ENCODE measurements around the gene GET4. TPM values are rescaled to one million over a fixed set of nuclear protein-coding genes. Genes with fewer than 3 reads are reported as not detected.
A peak's percentile ranks its signal among the peaks of the same experiment; 100 is the strongest.

The GET4 gene
- total and polyA plus RNA-seq, 2 of the 13 experiments (the other 11 are each of a cell fraction or from before 2014, with no cell fraction given) = 28.2 to 35.2 TPM

GRCh38 chr7:926061-927030, 50.0 kb downstream of the GET4 start (continued):
- TF ChIP-seq ZNF264 (CRISPR knock-in tag; IDR thresholded peaks at IDR 0.05) = no peak
- TF ChIP-seq TMF1 (CRISPR knock-in tag; IDR thresholded peaks at IDR 0.05; ENCODE audit: low read depth) = no peak
- TF ChIP-seq ZNF558 (CRISPR knock-in tag; IDR thresholded peaks at IDR 0.05; ENCODE audit: borderline replicate concordance) = no peak
- TF ChIP-seq, protein P1, sequence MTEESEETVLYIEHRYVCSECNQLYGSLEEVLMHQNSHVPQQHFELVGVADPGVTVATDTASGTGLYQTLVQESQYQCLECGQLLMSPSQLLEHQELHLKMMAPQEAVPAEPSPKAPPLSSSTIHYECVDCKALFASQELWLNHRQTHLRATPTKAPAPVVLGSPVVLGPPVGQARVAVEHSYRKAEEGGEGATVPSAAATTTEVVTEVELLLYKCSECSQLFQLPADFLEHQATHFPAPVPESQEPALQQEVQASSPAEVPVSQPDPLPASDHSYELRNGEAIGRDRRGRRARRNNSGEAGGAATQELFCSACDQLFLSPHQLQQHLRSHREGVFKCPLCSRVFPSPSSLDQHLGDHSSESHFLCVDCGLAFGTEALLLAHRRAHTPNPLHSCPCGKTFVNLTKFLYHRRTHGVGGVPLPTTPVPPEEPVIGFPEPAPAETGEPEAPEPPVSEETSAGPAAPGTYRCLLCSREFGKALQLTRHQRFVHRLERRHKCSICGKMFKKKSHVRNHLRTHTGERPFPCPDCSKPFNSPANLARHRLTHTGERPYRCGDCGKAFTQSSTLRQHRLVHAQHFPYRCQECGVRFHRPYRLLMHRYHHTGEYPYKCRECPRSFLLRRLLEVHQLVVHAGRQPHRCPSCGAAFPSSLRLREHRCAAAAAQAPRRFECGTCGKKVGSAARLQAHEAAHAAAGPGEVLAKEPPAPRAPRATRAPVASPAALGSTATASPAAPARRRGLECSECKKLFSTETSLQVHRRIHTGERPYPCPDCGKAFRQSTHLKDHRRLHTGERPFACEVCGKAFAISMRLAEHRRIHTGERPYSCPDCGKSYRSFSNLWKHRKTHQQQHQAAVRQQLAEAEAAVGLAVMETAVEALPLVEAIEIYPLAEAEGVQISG (CRISPR knock-in tag; IDR thresholded peaks at IDR 0.05) = peak; percentile 59
- TF ChIP-seq FOXK1 (CRISPR knock-in tag; IDR thresholded peaks at IDR 0.05; ENCODE audit: borderline replicate concordance, low read depth) = peak; percentile 47; the same call in 1 of the 2 replicates
- peak; percentile 91 for TF ChIP-seq NR2F6 (IDR thresholded peaks at IDR 0.05)
- TF ChIP-seq NR2F6 (CRISPR knock-in tag; IDR thresholded peaks at IDR 0.05) = peak; percentile 92
- no peak for TF ChIP-seq HHEX (CRISPR knock-in tag; IDR thresholded peaks at IDR 0.05)
- peak; percentile 75; the same call in 1 of the 2 replicates for TF ChIP-seq SOX5 (CRISPR knock-in tag; IDR thresholded peaks at IDR 0.05; ENCODE audit: borderline replicate concordance)
- TF ChIP-seq MEIS2 (CRISPR knock-in tag; IDR thresholded peaks at IDR 0.05) = no peak; the same call in 1 of the 2 replicates
- TF ChIP-seq, protein P2, sequence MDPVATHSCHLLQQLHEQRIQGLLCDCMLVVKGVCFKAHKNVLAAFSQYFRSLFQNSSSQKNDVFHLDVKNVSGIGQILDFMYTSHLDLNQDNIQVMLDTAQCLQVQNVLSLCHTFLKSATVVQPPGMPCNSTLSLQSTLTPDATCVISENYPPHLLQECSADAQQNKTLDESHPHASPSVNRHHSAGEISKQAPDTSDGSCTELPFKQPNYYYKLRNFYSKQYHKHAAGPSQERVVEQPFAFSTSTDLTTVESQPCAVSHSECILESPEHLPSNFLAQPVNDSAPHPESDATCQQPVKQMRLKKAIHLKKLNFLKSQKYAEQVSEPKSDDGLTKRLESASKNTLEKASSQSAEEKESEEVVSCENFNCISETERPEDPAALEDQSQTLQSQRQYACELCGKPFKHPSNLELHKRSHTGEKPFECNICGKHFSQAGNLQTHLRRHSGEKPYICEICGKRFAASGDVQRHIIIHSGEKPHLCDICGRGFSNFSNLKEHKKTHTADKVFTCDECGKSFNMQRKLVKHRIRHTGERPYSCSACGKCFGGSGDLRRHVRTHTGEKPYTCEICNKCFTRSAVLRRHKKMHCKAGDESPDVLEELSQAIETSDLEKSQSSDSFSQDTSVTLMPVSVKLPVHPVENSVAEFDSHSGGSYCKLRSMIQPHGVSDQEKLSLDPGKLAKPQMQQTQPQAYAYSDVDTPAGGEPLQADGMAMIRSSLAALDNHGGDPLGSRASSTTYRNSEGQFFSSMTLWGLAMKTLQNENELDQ (CRISPR knock-in tag; IDR thresholded peaks at IDR 0.05; ENCODE audit: borderline replicate concordance) = no peak
- TF ChIP-seq ARID2 (CRISPR knock-in tag; IDR thresholded peaks at IDR 0.05; ENCODE audit: borderline replicate concordance) = no peak
- TF ChIP-seq BCL6 (CRISPR knock-in tag; IDR thresholded peaks at IDR 0.05) = peak; percentile 89
- no peak for TF ChIP-seq GFI1 (CRISPR knock-in tag; IDR thresholded peaks at IDR 0.05; ENCODE audit: borderline replicate concordance)
- TF ChIP-seq KDM5A (IDR thresholded peaks at IDR 0.05; ENCODE audit: borderline replicate concordance, low read length) = no peak
- no peak for TF ChIP-seq NFYC (CRISPR knock-in tag; IDR thresholded peaks at IDR 0.05)
- no peak for TF ChIP-seq ZNF329 (CRISPR knock-in tag; IDR thresholded peaks at IDR 0.05; ENCODE audit: low read depth)
- peak; percentile 73 for TF ChIP-seq MAX (IDR thresholded peaks at IDR 0.05)
- 0 out of 2 replicates have a peak, but pooled peaks have one; percentile 34 for TF ChIP-seq NFKB2 (CRISPR knock-in tag; IDR thresholded peaks at IDR 0.05; ENCODE audit: borderline replicate concordance)
- TF ChIP-seq ZNF644 (CRISPR knock-in tag; IDR thresholded peaks at IDR 0.05; ENCODE audit: low read depth) = peak; percentile 31; the same call in 1 of the 2 replicates
- no peak for TF ChIP-seq ZNF484 (CRISPR knock-in tag; IDR thresholded peaks at IDR 0.05; ENCODE audit: borderline replicate concordance, low read depth)
- no peak for TF ChIP-seq RORA (CRISPR knock-in tag; IDR thresholded peaks at IDR 0.05)
- TF ChIP-seq, protein P3, sequence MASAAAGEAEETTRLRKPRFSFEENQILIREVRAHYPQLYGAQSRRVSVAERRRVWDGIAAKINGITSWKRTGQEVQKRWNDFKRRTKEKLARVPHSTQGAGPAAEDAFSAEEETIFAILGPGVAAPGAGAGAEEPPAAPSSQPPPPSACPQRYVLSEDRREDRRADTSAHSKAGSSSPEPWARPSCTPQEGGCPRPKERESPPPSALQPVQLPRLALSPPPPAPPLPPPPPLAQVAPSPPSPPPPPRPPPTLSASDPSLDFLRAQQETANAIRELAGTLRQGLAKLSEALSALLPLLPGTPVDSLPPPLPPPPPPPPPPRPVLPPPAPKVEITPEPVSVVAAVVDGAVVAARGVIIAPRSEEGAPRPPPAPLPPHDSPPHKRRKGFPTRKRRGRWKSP (CRISPR knock-in tag; IDR thresholded peaks at IDR 0.05) = no peak
- no peak for TF ChIP-seq NFIC (IDR thresholded peaks at IDR 0.05; ENCODE audit: low read length)
- no peak for TF ChIP-seq PCBP1 (IDR thresholded peaks at IDR 0.05; ENCODE audit: borderline replicate concordance, low read depth, low read length)

Measured in HepG2 (cell line).